A673 (cell line): ENCODE results near the gene C20orf173. TPM values are rescaled to one million over a fixed set of nuclear protein-coding genes. Genes with fewer than 3 reads are reported as not detected.

Experiments used
- BruUV-seq: library from RNA; stranded (reverse); fragments of 400-500 nt; replicated peaks from 2 replicates; lab custom pipeline; 2021; lab: Mats Ljungman, UMichigan
- CTCF ChIA-PET: fragments of 300-600 bp; sonication (Branson Sonifier 250); formaldehyde crosslinking; loops from one replicate; lab custom pipeline; 2022; ENCODE audit warnings: antibody characterized with exemption; lab: Charles Lee
- POLR2A ChIA-PET: fragments of 300-600 bp; sonication (Branson Sonifier 250); formaldehyde crosslinking; loops from one replicate; lab custom pipeline; 2022; ENCODE audit warnings: antibody characterized with exemption; ENCODE audit not compliant: low non-redundant PET; lab: Charles Lee
- DNase-seq: peaks from one replicate; pipeline ENCODE4 v3.0.0-alpha.2; 2015; ENCODE audit warnings: low spot score
- H3K27ac ChIP-seq: fragments of 200-600 bp; sonication (generic); 2 replicates; pipeline ENCODE4 v1.5.1; 2016; ENCODE audit warnings: mixed run types, low read depth, mild to moderate bottlenecking, mixed read lengths, antibody characterized with exemption, low read length; ENCODE audit not compliant: poor library complexity, severe bottlenecking
- H3K27me3 ChIP-seq: fragments of 200-600 bp; sonication (generic); replicated peaks from 2 replicates; pipeline ENCODE4 v1.6.1; 2017; ENCODE audit warnings: mixed run types, low read depth, mild to moderate bottlenecking, mixed read lengths, antibody characterized with exemption, low read length; ENCODE audit not compliant: insufficient read depth, poor library complexity
- H3K36me3 ChIP-seq: fragments of 200-600 bp; sonication (generic); 2 replicates; pipeline ENCODE4 v1.6.1; 2016; ENCODE audit warnings: mixed run types, mild to moderate bottlenecking, mixed read lengths, antibody characterized with exemption, low read length; ENCODE audit not compliant: insufficient read depth, poor library complexity, severe bottlenecking
- H3K4me1 ChIP-seq: fragments of 200-600 bp; sonication (generic); 2 replicates; pipeline ENCODE4 v1.6.1; 2017; ENCODE audit warnings: mixed run types, mild to moderate bottlenecking, mixed read lengths, antibody characterized with exemption, low read length; ENCODE audit not compliant: insufficient read depth, poor library complexity, severe bottlenecking
- H3K4me3 ChIP-seq: fragments of 200-600 bp; sonication (generic); 2 replicates; pipeline ENCODE4 v1.5.1; 2016; ENCODE audit warnings: low read depth, mixed run types, mild to moderate bottlenecking, mixed read lengths, low read length; ENCODE audit not compliant: poor library complexity, severe bottlenecking
- H3K9me3 ChIP-seq: fragments of 200-600 bp; sonication (generic); 2 replicates; pipeline ENCODE4 v1.6.1; 2016; ENCODE audit warnings: mixed run types, low read depth, mild to moderate bottlenecking, mixed read lengths, antibody characterized with exemption, low read length; ENCODE audit not compliant: poor library complexity, severe bottlenecking
- CTCF ChIP-seq: fragments of 300-800, 200-600 bp; sonication (generic); conservative IDR thresholded peaks from 2 replicates; pipeline ENCODE4 v1.5.1; 2017; ENCODE audit warnings: low read depth, mild to moderate bottlenecking, antibody characterized with exemption, low read length, moderate library complexity, mixed read lengths
- EZH2 ChIP-seq: fragments of 200-600 bp; sonication (generic); IDR thresholded peaks from 2 replicates; pipeline ENCODE4 v1.6.1; 2017; ENCODE audit warnings: borderline replicate concordance, low read depth, mild to moderate bottlenecking, mixed read lengths, antibody characterized with exemption, low read length; ENCODE audit not compliant: poor library complexity, severe bottlenecking
- intact Hi-C: fragments of 100-400 bp; cut with micrococcal nuclease; formaldehyde crosslinking; loops from one replicate; pipeline ENCODE4 v1.10.0; 2022; ENCODE audit not compliant: unreplicated experiment
- total RNA-seq: library from RNA; stranded (reverse); gene quantifications from 2 replicates; pipeline ENCODE4 v1.2.3, GENCODE V29; 2021

Gene C20orf173
- total RNA-seq, 1 experiment from 2014 or later: not detected

DNA sequence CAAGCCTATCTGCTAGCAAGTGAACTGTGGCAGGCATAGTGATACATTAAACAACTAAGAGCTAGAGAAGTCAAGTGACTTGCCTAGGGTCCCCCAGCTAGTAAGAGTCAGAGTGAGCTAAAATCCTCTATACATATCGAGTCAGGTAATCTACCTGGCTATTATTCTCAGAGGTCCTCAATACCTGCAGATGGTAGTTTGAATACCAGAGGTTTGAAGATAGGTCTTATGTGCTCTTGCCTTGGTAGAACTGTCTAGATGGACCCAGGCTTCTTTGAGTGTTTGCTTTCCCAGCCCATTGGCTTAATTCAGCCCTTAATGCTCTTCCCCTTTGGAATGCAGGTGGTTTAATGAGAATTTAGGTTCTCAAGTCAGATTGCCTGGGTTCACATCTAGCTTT lies 13.5 kb upstream of the C20orf173 start:
- no peak for TF ChIP-seq CTCF
- no peak for TF ChIP-seq EZH2
- Histone ChIP-seq H3K36me3 (peaks cover 25% of the 10 kb centered on the region), H3K4me3 (peak overlapping the region; percentile 84), H3K27ac (no peak overlapping the region), H3K9me3 (no peaks in the 10 kb centered on the region), H3K4me1 (peaks cover 7% of the 10 kb centered on the region), H3K27me3 (no peaks in the 10 kb centered on the region)
- BruUV-seq: no TSS peak
- intact Hi-C loops: no loop called here
- POLR2A ChIA-PET: no interaction called here
- DNase-seq: no peak
- CTCF ChIA-PET: interaction anchor here (0.6 kb wide), 1 partner anchor 58 kb away, joined by 8 read pairs; no protein-coding TSS in a partner anchor

- CTCF ChIA-PET: interaction anchor here (0.6 kb wide), 1 partner anchor 20 kb away, joined by 3 read pairs; no protein-coding TSS in a partner anchor
- peak within 1 kb of the TSS; percentile 88 for H3K27ac ChIP-seq
- DNase-seq: peak; percentile 98
- peak within 1 kb of the TSS; percentile 84 for H3K4me3 ChIP-seq
- TF ChIP-seq CTCF (no peak), EZH2 (no peak)
- no peaks in the 10 kb centered on the region for H3K9me3 ChIP-seq
- intact Hi-C loops: no loop called here
- H3K4me1 ChIP-seq: peaks cover 7% of the 10 kb centered on the region
- no peaks in the 10 kb centered on the region for H3K27me3 ChIP-seq
- peaks cover 15% of the 10 kb centered on the region for H3K36me3 ChIP-seq
- no TSS peak for BruUV-seq
- POLR2A ChIA-PET: interaction anchor here (0.6 kb wide), 1 partner anchor 11 kb away, joined by 7 read pairs; no protein-coding TSS in a partner anchor
These were observed 12.6 kb upstream of the C20orf173 start, which contains the start of gene ERGIC3 for GRCh38 chr20:35541783-35542662. TSS of gene ERGIC3 (plus strand) at chr20:35542078. CDS start at chr20:35542098, 20 bp downstream.

DNA sequence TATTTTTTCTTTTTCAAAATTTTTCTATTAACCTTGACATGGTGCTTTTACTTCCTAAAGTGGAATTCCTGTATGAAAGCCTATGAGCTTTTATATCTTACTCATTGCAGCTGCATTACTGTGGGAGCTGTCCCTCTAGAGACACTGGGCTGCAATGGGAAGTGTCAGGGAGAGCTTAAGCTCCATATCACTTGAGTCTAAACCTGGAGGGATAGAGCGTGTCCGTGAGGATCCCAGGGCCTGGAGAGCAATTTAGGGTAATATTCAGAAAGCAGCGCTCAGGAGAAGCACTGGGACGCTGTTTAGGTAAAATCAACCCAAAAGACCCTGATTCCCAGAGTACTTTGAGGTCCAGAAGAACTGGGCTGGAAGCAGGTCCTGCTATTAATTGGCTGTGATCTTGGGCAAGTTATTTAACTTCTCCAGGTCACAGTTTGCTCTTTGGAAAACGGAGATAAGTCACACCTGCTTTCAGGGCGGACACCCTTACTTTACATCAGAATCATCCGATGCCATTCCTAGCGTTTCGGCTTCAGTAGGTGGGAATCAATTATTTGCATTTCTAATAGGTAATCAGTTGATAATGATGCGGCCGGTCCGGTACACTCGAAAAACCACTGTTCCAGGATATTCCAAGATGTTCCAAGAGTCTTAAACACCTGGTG lies 11.8 kb upstream of the C20orf173 start:
- POLR2A ChIA-PET: no interaction called here
- peaks cover 11% of the 10 kb centered on the region for H3K36me3 ChIP-seq
- TF ChIP-seq EZH2 (no peak), CTCF (no peak)
- DNase-seq: no peak
- H3K9me3 ChIP-seq: no peaks in the 10 kb centered on the region
- intact Hi-C loops: no loop called here
- H3K27ac ChIP-seq: no peak overlapping the region
- no peaks in the 10 kb centered on the region for H3K27me3 ChIP-seq
- BruUV-seq: no TSS peak
- H3K4me1 ChIP-seq: peaks cover 7% of the 10 kb centered on the region
- CTCF ChIA-PET: no interaction called here
- peak overlapping the region; percentile 84 for H3K4me3 ChIP-seq
